ENCODE results near the gene DENND4A. TPM values are rescaled to one million over a fixed set of nuclear protein-coding genes. Genes with fewer than 3 reads are reported as not detected.
"Not testable (repeated sequence)": the region's sequence is repeated elsewhere in the genome, so short reads cannot be mapped to it uniquely, and the experiment has no call there.

DENND4A gene
- total and polyA plus RNA-seq, 4 donors: 25.0 to 69.6 (median 38.7) TPM

GRCh38 chr15:65743637-65744252 is 48.3 kb downstream of the DENND4A start:
- Histone ChIP-seq H3K4me3 (ENCODE audit: low read depth, low read length) (no peak overlapping the region), H3K36me3 (ENCODE audit: control insufficient read depth, insufficient read depth, low read length) (peaks cover 11% of the 10 kb centered on the region), H3K27me3 (ENCODE audit: control insufficient read depth, insufficient read depth, low read length) (no peaks in the 10 kb centered on the region), H3K9me3 (ENCODE audit: control insufficient read depth, insufficient read depth, low read length) (no peaks in the 10 kb centered on the region), H3K4me1 (ENCODE audit: control insufficient read depth, insufficient read depth, low read length) (no peaks in the 10 kb centered on the region), H3K27ac (ENCODE audit: low read depth, low read length) (no peak overlapping the region)
- DNase-seq (ENCODE audit: low read depth in 4 of 6, low spot score in 6 of 6): no peak
- 75% methylated on average over 1 of the region's 1 CpG for WGBS (ENCODE audit: insufficient coverage)

GRCh38 chr15:65740148-65740547 is 51.9 kb downstream of the DENND4A start:
- no peak for DNase-seq (ENCODE audit: low read depth in 4 of 6, low spot score in 6 of 6)
- WGBS (ENCODE audit: insufficient coverage): no CpG with 5 or more reads among the region's 5 CpGs

GRCh38 chr15:65738649-65739048 is 53.4 kb downstream of the DENND4A start:
- Histone ChIP-seq H3K27ac (ENCODE audit: low read depth, low read length) (no peak overlapping the region), H3K36me3 (ENCODE audit: control insufficient read depth, insufficient read depth, low read length) (peaks cover 24% of the 10 kb centered on the region), H3K27me3 (ENCODE audit: control insufficient read depth, insufficient read depth, low read length) (no peaks in the 10 kb centered on the region), H3K4me3 (ENCODE audit: low read depth, low read length) (no peak overlapping the region), H3K4me1 (ENCODE audit: control insufficient read depth, insufficient read depth, low read length) (no peaks in the 10 kb centered on the region), H3K9me3 (ENCODE audit: control insufficient read depth, insufficient read depth, low read length) (no peaks in the 10 kb centered on the region)
- no CpG with 5 or more reads among the region's 1 CpG for WGBS (ENCODE audit: insufficient coverage)
- DNase-seq (ENCODE audit: low read depth in 4 of 6, low spot score in 6 of 6): no peak

More at GRCh38 chr15:65740148-65740547, 51.9 kb downstream of the DENND4A start:
- H3K36me3 ChIP-seq (ENCODE audit: control insufficient read depth, insufficient read depth, low read length): peaks cover 19% of the 10 kb centered on the region
- H3K27me3 ChIP-seq (ENCODE audit: control insufficient read depth, insufficient read depth, low read length): no peaks in the 10 kb centered on the region
- H3K4me1 ChIP-seq (ENCODE audit: control insufficient read depth, insufficient read depth, low read length): no peaks in the 10 kb centered on the region
- no peak overlapping the region for H3K4me3 ChIP-seq (ENCODE audit: low read depth, low read length)
- no peak overlapping the region for H3K27ac ChIP-seq (ENCODE audit: low read depth, low read length)
- no peaks in the 10 kb centered on the region for H3K9me3 ChIP-seq (ENCODE audit: control insufficient read depth, insufficient read depth, low read length)

GRCh38 chr15:65733599-65733998 is 58.5 kb downstream of the DENND4A start:
- H3K4me1 ChIP-seq (ENCODE audit: control insufficient read depth, insufficient read depth, low read length); H3K27me3 ChIP-seq (ENCODE audit: control insufficient read depth, insufficient read depth, low read length); DNase-seq (ENCODE audit: low read depth in 4 of 6, low spot score in 6 of 6); H3K4me3 ChIP-seq (ENCODE audit: low read depth, low read length); H3K27ac ChIP-seq (ENCODE audit: low read depth, low read length); H3K9me3 ChIP-seq (ENCODE audit: control insufficient read depth, insufficient read depth, low read length): not testable (repeated sequence)
- H3K36me3 ChIP-seq (ENCODE audit: control insufficient read depth, insufficient read depth, low read length): peaks cover 15% of the 10 kb centered on the region
- no CpG with 5 or more reads among the region's 4 CpGs for WGBS (ENCODE audit: insufficient coverage)

GRCh38 chr15:65732698-65733097 is 59.4 kb downstream of the DENND4A start:
- no peak overlapping the region for H3K4me3 ChIP-seq (ENCODE audit: low read depth, low read length)
- WGBS (ENCODE audit: insufficient coverage): 100% methylated on average over 1 of the region's 2 CpGs
- H3K27me3 ChIP-seq (ENCODE audit: control insufficient read depth, insufficient read depth, low read length): no peaks in the 10 kb centered on the region
- no peak overlapping the region for H3K27ac ChIP-seq (ENCODE audit: low read depth, low read length)
- H3K9me3 ChIP-seq (ENCODE audit: control insufficient read depth, insufficient read depth, low read length): no peaks in the 10 kb centered on the region
- DNase-seq (ENCODE audit: low read depth in 4 of 6, low spot score in 6 of 6): no peak
- H3K4me1 ChIP-seq (ENCODE audit: control insufficient read depth, insufficient read depth, low read length): no peaks in the 10 kb centered on the region
- peaks cover 21% of the 10 kb centered on the region for H3K36me3 ChIP-seq (ENCODE audit: control insufficient read depth, insufficient read depth, low read length)

DNA sequence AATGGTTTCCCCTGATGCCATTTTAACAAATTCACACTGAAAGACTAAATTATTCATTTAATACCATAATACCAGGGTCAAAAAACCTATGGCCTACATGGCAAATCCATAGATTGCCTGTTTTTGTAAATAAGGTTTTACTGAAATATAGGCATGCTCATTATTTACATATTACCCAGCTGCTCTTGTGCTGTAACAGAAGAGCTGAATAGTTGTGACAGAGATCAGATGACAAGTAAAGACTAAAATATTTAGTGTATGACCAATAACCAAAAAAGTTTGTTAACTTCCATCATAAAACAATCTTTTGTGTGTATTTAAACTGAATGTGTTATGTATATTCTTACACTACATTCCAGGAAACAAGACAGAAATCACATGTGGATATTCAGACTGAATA is 60.2 kb downstream of the DENND4A start:
- Histone ChIP-seq H3K4me1 (ENCODE audit: control insufficient read depth, insufficient read depth, low read length) (no peaks in the 10 kb centered on the region), H3K4me3 (ENCODE audit: low read depth, low read length) (no peak overlapping the region), H3K9me3 (ENCODE audit: control insufficient read depth, insufficient read depth, low read length) (no peaks in the 10 kb centered on the region), H3K27ac (ENCODE audit: low read depth, low read length) (no peak overlapping the region), H3K27me3 (ENCODE audit: control insufficient read depth, insufficient read depth, low read length) (no peaks in the 10 kb centered on the region), H3K36me3 (ENCODE audit: control insufficient read depth, insufficient read depth, low read length) (peaks cover 20% of the 10 kb centered on the region)
- DNase-seq (ENCODE audit: low read depth in 4 of 6, low spot score in 6 of 6): no peak

- DNase-seq (ENCODE audit: low read depth in 4 of 6, low spot score in 6 of 6): no peak
- Histone ChIP-seq H3K36me3 (ENCODE audit: control insufficient read depth, insufficient read depth, low read length) (peaks cover 20% of the 10 kb centered on the region), H3K4me3 (ENCODE audit: low read depth, low read length) (no peak overlapping the region), H3K27me3 (ENCODE audit: control insufficient read depth, insufficient read depth, low read length) (no peaks in the 10 kb centered on the region), H3K27ac (ENCODE audit: low read depth, low read length) (no peak overlapping the region), H3K9me3 (ENCODE audit: control insufficient read depth, insufficient read depth, low read length) (no peaks in the 10 kb centered on the region), H3K4me1 (ENCODE audit: control insufficient read depth, insufficient read depth, low read length) (no peaks in the 10 kb centered on the region)
- no CpG with 5 or more reads among the region's 2 CpGs for WGBS (ENCODE audit: insufficient coverage)
Observed at GRCh38 chr15:65730549-65731172, 61.4 kb downstream of the DENND4A start.

GRCh38 chr15:65724464-65725215 is 67.5 kb downstream of the DENND4A start:
- Histone ChIP-seq H3K4me1 (ENCODE audit: control insufficient read depth, insufficient read depth, low read length) (no peaks in the 10 kb centered on the region), H3K27ac (ENCODE audit: low read depth, low read length) (no peak overlapping the region), H3K9me3 (ENCODE audit: control insufficient read depth, insufficient read depth, low read length) (no peaks in the 10 kb centered on the region), H3K27me3 (ENCODE audit: control insufficient read depth, insufficient read depth, low read length) (no peaks in the 10 kb centered on the region), H3K4me3 (ENCODE audit: low read depth, low read length) (no peak overlapping the region), H3K36me3 (ENCODE audit: control insufficient read depth, insufficient read depth, low read length) (peaks cover 14% of the 10 kb centered on the region)
- no CpG with 5 or more reads among the region's 3 CpGs for WGBS (ENCODE audit: insufficient coverage)
- DNase-seq (ENCODE audit: low read depth in 4 of 6, low spot score in 6 of 6): no peak

- H3K4me3 ChIP-seq (ENCODE audit: low read depth, low read length): no peak overlapping the region
- 85% methylated on average over 5 of the region's 5 CpGs for WGBS (ENCODE audit: insufficient coverage)
- DNase-seq (ENCODE audit: low read depth in 4 of 6, low spot score in 6 of 6): no peak
- H3K27ac ChIP-seq (ENCODE audit: low read depth, low read length): no peak overlapping the region
- H3K9me3 ChIP-seq (ENCODE audit: control insufficient read depth, insufficient read depth, low read length): no peaks in the 10 kb centered on the region
- H3K36me3 ChIP-seq (ENCODE audit: control insufficient read depth, insufficient read depth, low read length): peaks cover 16% of the 10 kb centered on the region
- no peaks in the 10 kb centered on the region for H3K27me3 ChIP-seq (ENCODE audit: control insufficient read depth, insufficient read depth, low read length)
- no peaks in the 10 kb centered on the region for H3K4me1 ChIP-seq (ENCODE audit: control insufficient read depth, insufficient read depth, low read length)
Observed at GRCh38 chr15:65723876-65724275, 68.2 kb downstream of the DENND4A start.

DNA sequence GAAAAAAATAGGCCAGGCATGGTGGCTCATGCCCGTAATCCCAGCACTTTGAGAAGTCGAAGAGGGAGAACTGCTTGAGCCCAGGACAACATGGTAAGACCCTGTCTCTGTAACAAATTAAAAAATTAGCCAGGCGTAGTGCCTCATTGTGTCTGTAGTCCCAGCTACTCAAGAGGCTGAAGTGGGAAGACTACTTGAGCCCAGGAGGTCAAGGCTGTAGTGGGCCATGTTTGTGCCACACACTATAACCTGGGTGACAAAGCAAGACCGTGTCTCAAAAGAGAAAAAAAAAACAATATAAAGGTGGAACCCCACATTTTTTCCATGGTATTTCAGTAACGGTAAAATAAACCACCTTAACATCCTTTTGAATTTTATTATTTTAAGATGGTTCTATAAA is 69.9 kb downstream of the DENND4A start:
- no peak for DNase-seq (ENCODE audit: low read depth in 4 of 6, low spot score in 6 of 6)
- Histone ChIP-seq H3K4me1 (ENCODE audit: control insufficient read depth, insufficient read depth, low read length) (no peaks in the 10 kb centered on the region), H3K36me3 (ENCODE audit: control insufficient read depth, insufficient read depth, low read length) (peaks cover 8% of the 10 kb centered on the region), H3K27me3 (ENCODE audit: control insufficient read depth, insufficient read depth, low read length) (no peaks in the 10 kb centered on the region), H3K4me3 (ENCODE audit: low read depth, low read length) (no peak overlapping the region), H3K9me3 (ENCODE audit: control insufficient read depth, insufficient read depth, low read length) (no peaks in the 10 kb centered on the region), H3K27ac (ENCODE audit: low read depth, low read length) (no peak overlapping the region)
- 93% methylated on average over 3 of the region's 5 CpGs for WGBS (ENCODE audit: insufficient coverage)

Measured in spinal cord (tissue), 10 donors.